ENCODE measurements around the gene COL25A1.

The COL25A1 gene

DNA sequence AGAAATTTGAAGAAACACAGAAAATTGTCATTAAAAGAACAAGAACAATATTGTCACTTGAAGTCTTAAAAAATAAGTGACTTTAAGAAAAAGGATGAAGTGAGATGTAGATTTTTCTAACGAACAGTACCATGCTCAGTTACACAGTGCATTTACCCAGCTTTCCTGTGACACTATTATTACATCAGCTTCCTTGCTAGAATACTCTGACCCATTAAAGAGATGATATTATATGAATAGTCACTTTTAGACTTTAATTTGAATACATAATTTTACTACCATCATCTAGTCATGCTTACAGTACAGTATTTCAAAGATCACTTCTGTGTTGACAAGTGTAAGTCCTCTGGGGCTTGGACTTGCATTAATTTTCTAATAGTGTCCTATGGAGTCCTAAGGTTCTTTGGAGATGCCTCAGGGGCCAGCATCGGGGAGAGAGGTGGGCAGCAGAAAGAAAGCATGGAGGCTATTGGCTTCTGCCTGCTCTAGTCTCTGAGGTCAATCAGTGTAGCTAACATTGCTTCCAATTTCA lies 10.7 kb downstream of the COL25A1 start:
- no peak for DNase-seq (ENCODE audit: low read depth in 3 of 3)

GRCh38 chr4:109290918-109291317 lies 11.5 kb downstream of the COL25A1 start:
- no peak for DNase-seq (ENCODE audit: low read depth in 3 of 3)

DNA sequence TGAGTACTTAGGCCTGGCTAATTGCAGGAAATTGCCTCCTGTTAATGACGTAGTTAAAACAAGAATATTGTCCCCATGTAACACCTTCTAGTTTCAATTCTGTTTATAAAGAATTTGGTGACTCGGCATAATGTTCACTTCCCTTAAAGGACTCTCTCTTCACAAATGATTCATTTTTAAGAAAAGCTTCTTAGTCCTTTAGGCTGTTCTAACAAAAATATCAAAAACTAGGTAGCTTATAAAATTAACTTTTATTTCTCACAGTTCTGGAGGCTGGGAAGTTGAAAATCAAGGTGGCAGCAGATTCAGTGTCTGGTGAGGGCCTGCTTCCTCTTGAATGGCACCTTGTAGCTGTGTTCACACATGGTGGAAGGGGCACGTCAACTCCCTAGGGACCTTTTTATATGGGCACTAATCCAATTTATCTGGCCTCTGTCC lies 23.8 kb downstream of the COL25A1 start:
- no peak for DNase-seq (ENCODE audit: low read depth in 3 of 3)

- no peak for DNase-seq (ENCODE audit: low read depth in 3 of 3)
Measured at GRCh38 chr4:109276482-109277095, 25.9 kb downstream of the COL25A1 start.

GRCh38 chr4:109275066-109275745 lies 27.3 kb downstream of the COL25A1 start:
- no peak for DNase-seq (ENCODE audit: low read depth in 3 of 3)

GRCh38 chr4:109266891-109267290 lies 35.6 kb downstream of the COL25A1 start:
- no peak for DNase-seq (ENCODE audit: low read depth in 3 of 3)

- no peak for DNase-seq (ENCODE audit: low read depth in 3 of 3)
Measured at GRCh38 chr4:109266236-109266635, 36.2 kb downstream of the COL25A1 start.

DNA sequence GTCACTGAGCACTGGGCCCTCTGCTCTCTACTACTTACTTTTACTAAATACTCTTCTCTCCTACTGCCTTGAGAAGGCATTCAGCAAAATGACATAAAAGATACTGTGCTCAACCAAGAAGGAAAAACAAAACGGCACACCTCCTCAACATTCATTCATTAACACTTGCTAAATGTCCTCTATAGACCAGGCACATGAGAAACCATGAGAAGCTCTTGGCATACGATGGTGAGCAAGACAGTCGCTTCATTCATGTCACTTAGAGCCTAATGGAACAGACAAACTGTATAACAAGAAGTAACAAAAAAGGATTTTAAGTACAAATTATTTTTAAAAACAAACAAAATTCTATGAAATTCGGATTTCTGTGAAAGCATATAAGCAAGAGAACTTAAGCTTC lies 38.7 kb downstream of the COL25A1 start:
- DNase-seq (ENCODE audit: low read depth in 3 of 3), result no peak

GRCh38 chr4:109256818-109257217 lies 45.6 kb downstream of the COL25A1 start:
- DNase-seq (ENCODE audit: low read depth in 3 of 3), result no peak

DNA sequence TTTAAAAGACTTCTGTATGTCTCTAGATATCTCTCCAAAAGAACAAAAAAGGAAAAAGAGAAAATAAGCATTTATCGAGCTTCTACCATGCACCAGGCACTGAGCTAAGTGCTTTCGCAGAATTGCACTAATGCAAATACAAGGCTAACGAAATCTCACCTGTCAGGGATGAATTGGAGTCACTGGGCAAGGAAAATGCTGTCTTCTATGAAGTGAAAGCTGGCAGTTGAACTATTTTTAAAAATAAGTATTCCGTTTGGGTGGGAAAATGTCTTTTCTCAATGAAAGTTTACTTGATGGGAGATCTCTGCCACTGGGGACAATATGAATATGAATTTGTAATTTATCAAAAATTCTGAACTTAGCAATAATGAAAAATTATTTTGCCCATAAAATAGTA lies 47.6 kb downstream of the COL25A1 start:
- DNase-seq (ENCODE audit: low read depth in 3 of 3), result no peak

DNA sequence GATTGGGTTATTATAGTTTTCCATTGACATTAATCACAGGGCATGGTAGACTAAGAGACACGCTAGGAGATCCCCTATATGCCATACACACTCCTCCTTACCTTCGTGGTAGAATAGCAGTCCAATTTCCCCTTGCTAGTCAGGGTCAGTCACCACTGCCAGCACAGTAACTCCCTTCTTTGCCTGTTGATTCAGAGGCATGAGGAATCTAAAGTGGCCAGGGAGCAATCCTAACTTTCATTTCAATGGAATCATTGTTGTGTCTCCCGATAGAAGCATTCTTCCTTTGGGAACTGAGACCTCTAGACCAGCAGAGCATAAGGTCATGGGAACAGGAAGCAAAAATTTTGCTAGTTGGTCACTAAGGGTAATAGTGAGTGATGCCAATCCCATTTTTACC lies 51.1 kb downstream of the COL25A1 start:
- no peak for DNase-seq (ENCODE audit: low read depth in 3 of 3)

DNA sequence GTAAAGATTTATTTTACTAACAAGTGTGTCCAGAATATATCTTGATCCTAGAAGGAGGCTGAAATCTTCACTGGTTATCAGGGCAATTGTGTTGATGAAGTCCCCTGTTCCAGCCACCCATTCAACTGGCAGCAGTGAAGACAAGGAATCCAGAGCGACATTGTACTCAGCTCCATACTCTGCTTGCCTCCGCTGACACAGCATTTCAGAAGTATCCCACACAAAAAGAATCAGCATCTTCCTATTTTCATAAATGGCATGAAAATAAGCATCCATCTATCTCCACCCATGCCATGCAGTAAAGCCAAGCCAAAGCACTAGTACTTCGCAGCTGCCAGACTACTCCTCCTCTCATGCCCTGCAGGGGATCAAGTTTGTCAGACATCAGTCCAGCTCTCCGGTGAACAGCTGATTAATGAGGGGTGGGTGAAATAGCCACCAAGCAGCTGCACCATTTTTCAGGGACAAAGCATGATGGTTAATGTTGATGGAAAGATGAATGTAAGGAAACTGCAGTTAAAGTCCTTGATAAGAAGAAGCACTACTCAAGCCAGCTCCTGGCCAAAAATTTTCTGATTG lies 54.0 kb downstream of the COL25A1 start:
- no peak for DNase-seq (ENCODE audit: low read depth in 3 of 3)

DNA sequence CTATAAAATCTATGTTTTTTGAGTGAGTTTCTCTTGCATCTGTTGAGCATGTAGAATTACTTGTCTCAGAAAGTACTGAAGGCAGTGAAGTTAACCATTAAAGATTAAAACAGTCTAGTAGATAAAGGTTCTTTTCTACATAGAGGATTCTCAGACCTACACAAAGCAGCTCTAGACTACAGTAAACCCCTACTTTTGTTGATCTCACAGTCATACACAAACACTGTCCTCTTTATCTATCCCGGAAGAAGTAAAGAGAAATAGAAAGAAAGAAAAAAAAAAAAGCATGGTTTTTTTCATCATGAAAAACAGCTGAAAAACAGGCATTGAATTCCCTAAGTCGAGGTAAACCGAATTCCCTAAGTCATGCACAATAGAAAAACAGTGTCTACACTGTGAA lies 58.6 kb downstream of the COL25A1 start:
- DNase-seq (ENCODE audit: low read depth in 3 of 3), result no peak

- DNase-seq (ENCODE audit: low read depth in 3 of 3), result no peak
Measured at GRCh38 chr4:109238746-109239145, 63.7 kb downstream of the COL25A1 start.

GRCh38 chr4:109235683-109236082 lies 66.8 kb downstream of the COL25A1 start:
- DNase-seq (ENCODE audit: low read depth in 3 of 3), result no peak

DNA sequence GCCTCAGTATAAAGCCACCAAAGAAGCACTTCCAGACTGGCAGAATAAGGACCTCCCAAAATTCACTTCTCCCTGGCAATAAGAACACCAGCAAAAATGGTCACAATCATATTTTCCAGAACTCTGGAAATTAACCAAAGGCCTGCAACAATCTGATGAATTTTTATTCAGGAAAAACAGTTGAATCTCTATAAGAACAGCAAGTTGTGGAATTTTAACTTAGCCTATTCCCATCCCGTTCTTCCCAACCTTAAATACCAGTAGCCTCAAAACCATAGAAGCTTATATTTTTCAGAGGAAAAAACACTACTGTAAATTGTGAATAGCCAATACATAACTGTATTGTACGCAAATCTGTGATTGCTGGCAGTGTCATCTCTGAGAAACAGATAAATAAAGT lies 67.9 kb downstream of the COL25A1 start:
- no peak for DNase-seq (ENCODE audit: low read depth in 3 of 3)

DNA sequence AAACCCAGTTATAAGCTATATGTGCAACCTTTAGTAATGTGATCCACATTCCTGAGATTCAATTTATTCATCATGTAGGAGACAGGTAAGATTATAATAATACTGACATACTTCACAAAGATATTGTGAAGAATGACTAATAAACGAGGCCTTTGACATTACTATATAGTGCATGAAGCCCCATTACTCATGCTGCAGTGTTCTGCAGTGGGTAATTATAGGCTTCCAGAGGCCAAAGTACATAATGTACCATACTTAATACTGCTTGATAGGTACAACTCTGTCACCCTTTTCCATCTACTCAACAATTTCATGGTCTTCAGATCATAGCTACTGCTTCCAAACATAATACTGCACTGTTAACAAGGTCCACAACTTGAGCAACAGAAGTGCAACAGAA lies 68.9 kb downstream of the COL25A1 start:
- no peak for DNase-seq (ENCODE audit: low read depth in 3 of 3)

GRCh38 chr4:109232681-109233080 lies 69.8 kb downstream of the COL25A1 start:
- DNase-seq (ENCODE audit: low read depth in 3 of 3), result no peak

DNA sequence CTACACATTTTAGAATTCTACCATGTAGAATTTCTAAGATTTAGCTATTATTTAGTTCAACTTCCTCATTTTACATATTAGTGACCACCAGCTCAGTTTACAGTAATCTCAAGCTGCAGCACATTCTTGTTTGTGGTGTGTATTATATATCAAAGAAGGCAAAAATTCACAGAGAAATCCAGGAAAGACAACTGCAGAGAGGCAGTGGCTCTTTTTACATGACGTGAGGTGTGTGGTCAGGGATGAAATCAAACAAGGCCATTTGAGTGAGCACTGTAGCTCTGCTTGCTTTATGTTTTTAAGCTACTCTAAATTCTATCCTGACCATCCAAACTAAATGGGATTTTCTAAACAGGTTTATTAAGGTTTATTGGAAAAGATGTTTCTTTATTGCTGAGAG lies 71.1 kb downstream of the COL25A1 start:
- DNase-seq (ENCODE audit: low read depth in 3 of 3), result no peak

DNA sequence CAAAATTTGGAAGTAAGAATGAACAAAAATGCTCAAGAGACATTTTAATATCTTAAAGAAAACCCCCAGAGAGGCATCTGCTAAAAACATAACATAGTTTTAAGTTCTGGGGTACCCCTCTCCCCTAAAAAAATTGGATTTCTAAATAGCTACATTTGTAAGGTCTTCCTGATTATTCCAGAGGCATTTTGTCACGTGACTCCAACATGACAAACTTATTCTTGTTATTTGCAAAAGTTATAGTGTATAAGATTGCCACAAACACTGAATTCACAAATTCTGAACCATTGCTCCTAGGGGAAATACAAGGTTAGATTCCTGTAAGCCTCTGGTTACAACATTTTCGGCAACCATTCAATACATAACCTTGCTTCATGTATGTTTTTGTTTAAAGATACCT lies 73.4 kb downstream of the COL25A1 start:
- DNase-seq (ENCODE audit: low read depth in 3 of 3), result no peak

- DNase-seq (ENCODE audit: low read depth in 3 of 3), result no peak
Measured at GRCh38 chr4:109218288-109218687, 84.2 kb downstream of the COL25A1 start.

DNA sequence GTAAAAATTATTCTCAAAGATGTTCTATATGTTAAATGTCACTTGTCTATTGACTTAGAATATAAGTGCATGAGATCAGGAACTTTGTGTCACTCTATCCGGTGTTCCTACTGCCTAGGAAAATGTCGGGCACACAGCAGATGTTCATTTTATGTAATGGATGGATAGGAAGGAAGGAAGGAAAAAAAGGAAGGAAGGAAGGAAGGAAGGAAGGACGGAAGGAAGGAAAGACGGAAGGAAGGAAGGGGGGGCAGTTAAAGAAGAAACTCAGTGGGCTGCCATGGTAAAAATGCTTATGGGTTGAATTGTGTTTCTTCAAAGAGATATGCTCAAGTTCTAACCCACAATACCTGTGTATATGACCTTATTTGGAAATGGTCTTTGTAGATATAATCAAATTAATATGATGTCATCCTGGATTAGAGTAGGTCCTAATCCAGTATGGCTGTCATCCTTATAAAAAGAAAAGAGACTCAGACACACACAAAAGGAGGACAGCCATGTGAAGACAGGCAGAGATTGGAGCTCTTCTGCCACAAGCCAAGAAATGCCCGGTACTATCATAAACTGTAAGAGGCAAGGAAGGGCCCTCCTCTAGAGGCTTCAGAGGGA lies 86.3 kb downstream of the COL25A1 start:
- no peak for DNase-seq (ENCODE audit: low read depth in 3 of 3)

GRCh38 chr4:109215506-109215905 lies 87.0 kb downstream of the COL25A1 start:
- DNase-seq (ENCODE audit: low read depth in 3 of 3), result no peak
